Spinal cord (tissue), 10 donors: ENCODE measurements around the gene EEFSEC. TPM values are rescaled to one million over a fixed set of nuclear protein-coding genes. Genes with fewer than 3 reads are reported as not detected.

Source experiments
- DNase-seq, 6 donors: peaks; one replicate each; pipeline versions ENCODE4 v3.0.0 to v3.0.0-alpha.2; 2013 to 2015; ENCODE audit warnings: low spot score in 6 of 6, low read depth in 4 of 6
- H3K27ac ChIP-seq: one replicate; pipeline ENCODE4 v1.5.1; 2013; ENCODE audit warnings: low read depth, low read length, control low read depth
- H3K27me3 ChIP-seq: one replicate; pipeline ENCODE4 v1.6.1; 2013; ENCODE audit warnings: low read length; ENCODE audit not compliant: control insufficient read depth, insufficient read depth
- H3K36me3 ChIP-seq: one replicate; pipeline ENCODE4 v1.6.1; 2013; ENCODE audit warnings: low read length; ENCODE audit not compliant: control insufficient read depth, insufficient read depth
- H3K4me1 ChIP-seq: one replicate; pipeline ENCODE4 v1.6.1; 2013; ENCODE audit warnings: low read length; ENCODE audit not compliant: control insufficient read depth, insufficient read depth
- H3K4me3 ChIP-seq: one replicate; pipeline ENCODE4 v1.5.1; 2013; ENCODE audit warnings: low read depth, low read length, control low read depth
- H3K9me3 ChIP-seq: one replicate; pipeline ENCODE4 v1.6.1; 2013; ENCODE audit warnings: low read length; ENCODE audit not compliant: control insufficient read depth, insufficient read depth
- WGBS: methylation state at CpG from one replicate; pipeline ENCODE4 v1.1.5; 2013; ENCODE audit warnings: missing lambda C conversion rate; ENCODE audit not compliant: insufficient coverage; 5-methylcytosine and 5-hydroxymethylcytosine counted together
- polyA plus RNA-seq, 2 donors: library from polyadenylated mRNA; unstranded; fragments of 120-200 nt; gene quantifications; one replicate each; pipeline ENCODE4 v1.2.1, GENCODE V29; 2013; ENCODE audit not compliant: insufficient read length in 2 of 2
- total RNA-seq, 2 donors: library from RNA; depleted of rRNA in 1 of 2; stranded (reverse); fragments of 120-200 nt in 1 of 2; fragments of >200 nt in 1 of 2; gene quantifications; one replicate each; pipeline versions ENCODE4 v1.2.3 to v1.2.4, GENCODE V29; 2013 to 2014
- donor health status: healthy.

EEFSEC gene
- total and polyA plus RNA-seq, 4 donors = 6.4 to 29.1 (median 18.3) TPM

- WGBS = 87% methylated on average over 11 of the region's 11 CpGs
- Histone ChIP-seq H3K4me3 (no peak overlapping the region), H3K36me3 (peaks cover 14% of the 10 kb centered on the region)
Observed at GRCh38 chr3:128273841-128274573, 120.7 kb downstream of the EEFSEC start.

GRCh38 chr3:128274837-128275236 is 121.6 kb downstream of the EEFSEC start:
- H3K4me1 ChIP-seq = peaks cover 50% of the 10 kb centered on the region
- H3K36me3 ChIP-seq = peaks cover 11% of the 10 kb centered on the region
- DNase-seq = no peak
- H3K9me3 ChIP-seq = no peaks in the 10 kb centered on the region
- H3K27me3 ChIP-seq = no peaks in the 10 kb centered on the region
- WGBS = 97% methylated on average over 7 of the region's 7 CpGs
- no peak overlapping the region for H3K27ac ChIP-seq
- no peak overlapping the region for H3K4me3 ChIP-seq

More at GRCh38 chr3:128273841-128274573, 120.7 kb downstream of the EEFSEC start:
- Histone ChIP-seq H3K4me1 (peaks cover 41% of the 10 kb centered on the region), H3K9me3 (no peaks in the 10 kb centered on the region), H3K27me3 (no peaks in the 10 kb centered on the region), H3K27ac (no peak overlapping the region)
- DNase-seq = no peak

- H3K27me3 ChIP-seq = no peaks in the 10 kb centered on the region
Observed at GRCh38 chr3:128275316-128276145, 122.2 kb downstream of the EEFSEC start.

DNA sequence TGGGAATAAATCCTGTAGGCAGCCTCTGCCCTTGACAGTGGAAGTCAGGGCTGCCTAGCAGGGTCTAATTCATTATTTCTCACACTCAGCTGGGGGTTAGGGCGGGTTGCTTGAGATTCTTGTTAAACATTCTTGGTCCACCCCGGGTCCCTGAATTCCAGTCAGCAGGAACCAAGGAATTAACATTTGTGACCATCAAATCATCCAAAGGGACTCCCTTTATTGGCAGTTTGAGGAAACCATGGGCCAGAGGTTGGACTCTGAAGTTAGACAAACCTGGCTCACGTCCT is 122.8 kb downstream of the EEFSEC start:
- Histone ChIP-seq H3K4me3 (no peak overlapping the region), H3K27me3 (no peaks in the 10 kb centered on the region), H3K4me1 (peaks cover 54% of the 10 kb centered on the region), H3K27ac (no peak overlapping the region), H3K9me3 (no peaks in the 10 kb centered on the region), H3K36me3 (peaks cover 11% of the 10 kb centered on the region)
- WGBS = 41% methylated on average over 3 of the region's 3 CpGs
- peak in 3 of 6 donors; percentile 15 to 66 (median 43) for DNase-seq

More at GRCh38 chr3:128275316-128276145, 122.2 kb downstream of the EEFSEC start:
- WGBS = 77% methylated on average over 11 of the region's 11 CpGs
- no peak for DNase-seq
- no peak overlapping the region for H3K4me3 ChIP-seq
- H3K27ac ChIP-seq = no peak overlapping the region
- H3K9me3 ChIP-seq = no peaks in the 10 kb centered on the region
- peaks cover 11% of the 10 kb centered on the region for H3K36me3 ChIP-seq
- H3K4me1 ChIP-seq = peaks cover 54% of the 10 kb centered on the region

- peaks cover 11% of the 10 kb centered on the region for H3K36me3 ChIP-seq
- no peaks in the 10 kb centered on the region for H3K9me3 ChIP-seq
- H3K4me1 ChIP-seq = peaks cover 60% of the 10 kb centered on the region
- no peak for DNase-seq
- peak overlapping the region; percentile 33 for H3K27ac ChIP-seq
- WGBS = 85% methylated on average over 3 of the region's 5 CpGs
- no peaks in the 10 kb centered on the region for H3K27me3 ChIP-seq
- H3K4me3 ChIP-seq = no peak overlapping the region
Observed at GRCh38 chr3:128276577-128277183, 123.4 kb downstream of the EEFSEC start.

GRCh38 chr3:128277378-128278069 is 124.2 kb downstream of the EEFSEC start:
- Histone ChIP-seq H3K36me3 (peaks cover 11% of the 10 kb centered on the region), H3K9me3 (no peaks in the 10 kb centered on the region), H3K27ac (peak overlapping the region; percentile 90), H3K27me3 (no peaks in the 10 kb centered on the region), H3K4me3 (no peak overlapping the region), H3K4me1 (peaks cover 68% of the 10 kb centered on the region)
- WGBS = 90% methylated on average over 4 of the region's 5 CpGs
- no peak for DNase-seq

DNA sequence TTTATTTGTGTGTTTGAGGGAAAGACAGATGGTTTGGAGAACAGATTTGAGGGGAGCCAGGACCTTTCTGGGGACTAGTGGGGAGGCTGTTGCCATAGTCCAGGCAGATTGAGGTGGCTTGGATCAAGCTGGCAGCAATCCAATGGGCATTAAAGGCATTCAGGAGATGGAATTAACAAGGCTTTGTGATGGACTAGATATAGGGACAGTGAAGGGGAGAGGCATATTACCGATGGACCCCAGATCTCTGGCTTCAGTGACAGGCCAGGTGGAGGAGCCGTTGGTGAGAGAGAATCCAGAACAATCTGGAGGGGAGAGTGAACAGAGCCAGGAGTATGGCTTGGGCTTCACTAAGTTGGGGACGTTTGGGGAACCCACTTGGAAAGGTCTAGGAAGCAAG is 124.8 kb downstream of the EEFSEC start:
- H3K4me3 ChIP-seq = no peak overlapping the region
- no peaks in the 10 kb centered on the region for H3K27me3 ChIP-seq
- DNase-seq = no peak
- peak overlapping the region; percentile 90 for H3K27ac ChIP-seq
- peaks cover 15% of the 10 kb centered on the region for H3K36me3 ChIP-seq
- 73% methylated on average over 3 of the region's 3 CpGs for WGBS
- peaks cover 74% of the 10 kb centered on the region for H3K4me1 ChIP-seq
- H3K9me3 ChIP-seq = no peaks in the 10 kb centered on the region

- peak; percentile 32 to 89 (median 54) for DNase-seq
- Histone ChIP-seq H3K27me3 (no peaks in the 10 kb centered on the region), H3K9me3 (no peaks in the 10 kb centered on the region), H3K27ac (peak overlapping the region; percentile 90), H3K4me3 (no peak overlapping the region), H3K36me3 (peaks cover 15% of the 10 kb centered on the region), H3K4me1 (peaks cover 83% of the 10 kb centered on the region)
- 26% methylated on average over 17 of the region's 17 CpGs for WGBS
Observed at GRCh38 chr3:128278761-128279600, 125.7 kb downstream of the EEFSEC start.

GRCh38 chr3:128279601-128279880 is 126.3 kb downstream of the EEFSEC start:
- peaks cover 83% of the 10 kb centered on the region for H3K4me1 ChIP-seq
- DNase-seq = no peak
- 54% methylated on average over 3 of the region's 3 CpGs for WGBS
- no peaks in the 10 kb centered on the region for H3K9me3 ChIP-seq
- H3K36me3 ChIP-seq = peaks cover 10% of the 10 kb centered on the region
- H3K4me3 ChIP-seq = no peak overlapping the region
- H3K27me3 ChIP-seq = no peaks in the 10 kb centered on the region
- H3K27ac ChIP-seq = peak overlapping the region; percentile 90
